ENCODE data around the gene ZNF277.
A peak's percentile ranks its signal among the peaks of the same experiment; 100 is the strongest.

Gene ZNF277

GRCh38 chr7:112255388-112255720 lies 48.9 kb downstream of the ZNF277 start:
- DNase-seq, result no peak

DNA sequence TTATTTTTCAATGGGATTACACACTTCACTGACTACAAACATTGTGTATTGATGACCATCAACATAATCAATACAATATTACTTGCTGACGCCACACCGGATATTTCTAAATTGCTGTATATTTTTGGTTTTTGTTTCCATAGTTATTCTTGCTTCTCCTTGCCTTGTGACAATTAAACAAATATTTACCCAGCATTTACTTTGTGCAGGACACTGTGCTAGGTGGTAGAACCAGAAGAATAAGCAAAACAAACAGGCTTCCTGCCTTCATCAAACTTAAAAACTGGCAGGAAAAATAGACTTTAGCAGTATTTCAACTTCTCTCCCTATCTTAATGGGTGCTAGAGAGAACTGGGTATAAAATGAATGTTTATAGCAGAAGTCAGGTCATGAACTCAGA lies 50.6 kb downstream of the ZNF277 start:
- no peak for DNase-seq

GRCh38 chr7:112260911-112261310 lies 54.4 kb downstream of the ZNF277 start:
- DNase-seq, result no peak

- no peak for DNase-seq
Measured at GRCh38 chr7:112262036-112262435, 55.5 kb downstream of the ZNF277 start.

DNA sequence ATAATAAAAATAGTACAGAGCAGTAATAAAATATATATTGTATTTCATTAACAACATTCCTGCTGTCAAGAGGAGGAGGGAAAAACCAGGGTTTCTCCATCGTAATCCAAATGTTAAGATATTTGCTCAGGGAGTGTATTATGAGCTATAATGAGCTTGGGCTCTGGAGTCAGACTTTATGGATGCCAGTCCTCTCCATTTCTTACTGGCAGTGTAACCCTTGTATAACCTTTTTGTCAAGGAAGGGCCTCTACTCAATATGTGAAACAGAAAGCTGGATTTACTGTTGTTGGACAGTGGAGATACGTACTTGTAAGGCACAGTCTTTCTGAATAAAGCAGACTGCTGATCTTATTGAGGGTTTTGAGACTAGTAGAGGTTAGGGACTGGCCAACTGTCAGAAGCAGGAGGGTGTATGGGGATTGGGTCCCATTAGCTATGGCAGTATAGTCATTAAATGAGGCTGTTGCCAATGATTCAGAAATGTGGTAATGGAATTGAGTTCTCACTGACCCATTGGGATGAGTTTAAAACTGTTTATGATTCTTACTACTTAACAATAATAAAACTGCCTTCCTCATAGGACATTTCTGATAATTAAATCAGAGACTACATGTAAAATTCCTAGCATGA lies 56.5 kb downstream of the ZNF277 start:
- DNase-seq, result peak; percentile 9

DNA sequence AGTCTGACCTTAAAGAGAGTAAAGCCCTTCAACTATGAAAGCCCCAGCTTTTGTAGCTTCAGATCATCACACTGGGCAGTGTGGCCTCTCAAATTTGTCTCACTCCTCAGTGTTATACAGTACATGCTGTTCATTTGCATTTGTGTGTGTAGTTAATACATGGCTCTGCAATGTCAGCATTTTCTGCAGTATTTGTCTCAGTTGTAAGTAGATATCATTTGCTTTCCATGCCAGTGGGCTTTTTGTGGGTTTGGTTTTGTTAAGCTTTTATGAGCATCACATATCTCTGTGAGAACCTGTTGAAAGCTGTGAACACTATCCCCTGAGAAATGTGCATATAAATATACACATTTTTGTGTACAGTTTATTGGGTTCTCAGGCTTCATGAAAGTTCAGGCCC lies 57.0 kb downstream of the ZNF277 start:
- no peak for DNase-seq

- no peak for DNase-seq
Measured at GRCh38 chr7:112266141-112266540, 59.6 kb downstream of the ZNF277 start.

DNA sequence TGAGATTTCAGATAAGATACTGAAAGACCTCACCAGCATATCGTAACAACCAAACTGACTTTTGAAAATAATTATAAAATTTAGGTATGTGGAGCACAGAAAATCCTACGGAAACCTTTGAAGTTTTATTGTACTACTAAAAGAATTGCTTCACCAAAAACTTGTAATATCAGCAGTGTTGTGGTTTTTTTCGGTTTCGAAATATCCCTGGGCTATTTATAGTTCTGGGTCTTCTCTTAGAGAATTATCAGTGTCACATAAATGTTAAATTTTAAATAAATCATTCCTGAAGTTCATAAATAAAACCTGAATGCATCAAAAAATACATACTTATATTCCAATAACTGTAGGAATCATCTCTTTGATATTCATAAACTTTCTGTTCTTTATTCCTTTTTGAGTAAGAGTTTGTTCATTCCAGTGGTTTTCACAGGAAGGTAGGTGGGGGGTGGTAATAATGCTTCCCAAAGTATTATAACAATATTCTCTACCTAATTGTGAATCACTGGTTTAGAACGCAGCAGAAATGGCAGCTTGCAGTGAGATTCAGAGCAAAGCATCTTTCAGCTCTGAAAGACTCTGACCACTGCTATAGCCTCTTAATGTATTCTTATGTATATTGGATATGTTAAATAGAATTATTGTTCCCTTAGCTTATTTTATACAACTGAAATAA lies 60.2 kb downstream of the ZNF277 start:
- DNase-seq, result peak; percentile 64

- DNase-seq, result no peak
Measured at GRCh38 chr7:112267944-112268691, 61.6 kb downstream of the ZNF277 start.

DNA sequence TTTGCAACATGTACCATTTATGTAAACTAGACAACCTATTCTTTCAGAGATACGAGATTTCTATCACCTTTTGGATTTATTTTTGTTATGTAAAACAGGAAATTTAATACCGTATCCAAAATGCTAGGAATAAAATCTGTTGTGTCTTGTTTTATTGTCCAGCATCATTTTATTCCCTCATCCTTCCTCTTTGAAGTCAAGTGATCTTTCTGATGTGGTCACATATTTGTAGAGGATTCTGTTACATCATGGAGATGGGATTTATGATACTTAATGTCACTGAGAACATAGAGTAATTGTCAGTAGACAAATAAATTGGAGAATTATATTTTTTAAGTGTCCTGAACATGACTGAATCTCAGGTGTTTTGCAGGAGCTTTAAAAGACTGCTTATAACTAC lies 64.7 kb downstream of the ZNF277 start:
- DNase-seq, result no peak

DNA sequence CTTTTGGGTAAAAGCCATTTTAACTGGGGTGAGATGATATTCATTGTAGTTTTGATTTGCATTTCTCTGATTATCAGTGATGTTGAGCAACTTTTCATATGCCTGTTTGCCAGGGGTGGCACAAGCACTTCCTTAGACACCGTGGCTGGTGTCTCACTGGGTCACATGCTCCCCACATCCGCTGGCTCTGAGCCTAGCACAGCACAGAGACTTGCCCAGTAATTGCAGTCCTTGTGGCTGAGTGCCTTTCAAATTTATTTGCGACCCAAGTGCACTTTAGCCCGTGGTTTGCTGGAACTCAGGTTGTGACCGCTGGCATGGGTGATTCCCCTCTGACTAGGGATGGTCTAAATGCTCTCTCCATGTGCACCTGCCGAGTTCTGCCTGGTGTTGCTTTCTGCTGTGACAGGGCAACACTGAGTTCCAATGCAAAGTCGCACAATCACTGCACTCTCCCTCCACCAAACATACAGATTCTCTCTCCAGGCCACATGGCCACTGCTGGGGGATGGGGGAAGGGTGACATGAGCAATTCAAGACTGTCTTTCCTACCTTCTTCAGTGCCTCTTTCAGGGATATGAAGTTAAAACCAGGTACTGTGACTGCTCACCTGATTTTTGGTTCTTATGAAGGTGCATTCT lies 66.5 kb downstream of the ZNF277 start:
- no peak for DNase-seq

DNA sequence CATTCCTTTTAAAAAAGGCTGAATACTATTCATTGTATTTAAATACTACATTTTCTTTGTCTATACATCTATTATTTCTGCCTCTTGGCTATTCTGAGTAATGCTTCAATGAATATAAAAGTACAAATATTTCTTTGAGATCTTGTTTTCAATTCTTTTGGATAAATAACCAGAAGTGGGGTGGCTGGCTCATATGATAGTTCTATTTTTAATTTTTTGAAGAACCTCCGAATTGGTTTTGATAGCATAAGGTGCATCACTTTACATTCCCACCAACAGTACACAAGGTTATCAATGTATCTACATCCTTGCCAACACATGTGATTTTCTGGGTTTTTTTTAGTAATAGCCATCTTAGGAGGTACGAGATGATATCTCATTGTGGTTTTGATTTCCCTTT lies 72.5 kb downstream of the ZNF277 start:
- no peak for DNase-seq

GRCh38 chr7:112280267-112280666 lies 73.8 kb downstream of the ZNF277 start:
- no peak for DNase-seq

- no peak for DNase-seq
Measured at GRCh38 chr7:112282476-112283188, 76.1 kb downstream of the ZNF277 start.

DNA sequence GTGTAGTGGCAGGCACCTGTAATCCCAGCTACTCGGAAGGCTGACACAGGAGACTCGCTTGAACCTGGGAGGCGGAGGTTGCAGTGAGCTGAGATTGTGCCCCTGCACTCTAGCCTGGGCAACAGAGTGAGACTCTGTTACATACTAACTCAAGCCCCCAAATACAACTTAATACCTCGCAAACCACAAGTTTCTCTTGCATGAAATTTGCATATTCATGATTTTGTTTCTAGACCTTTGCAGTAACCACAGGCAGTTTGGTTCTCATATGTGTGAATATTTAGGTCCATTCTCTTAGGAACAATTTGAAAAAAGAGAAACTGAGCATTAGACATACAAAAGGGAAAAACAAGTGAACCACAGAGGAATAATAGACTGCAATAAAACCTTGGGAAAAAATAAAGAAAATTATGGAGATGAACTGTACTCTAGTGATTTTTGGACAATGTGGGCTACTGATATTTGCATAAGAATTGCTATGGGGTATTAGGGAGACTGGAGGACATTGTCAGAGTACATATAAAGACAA lies 77.0 kb downstream of the ZNF277 start:
- DNase-seq, result no peak

- no peak for DNase-seq
Measured at GRCh38 chr7:112286250-112287086, 80.0 kb downstream of the ZNF277 start.

- no peak for DNase-seq
Measured at GRCh38 chr7:112288301-112288700, 81.8 kb downstream of the ZNF277 start.

DNA sequence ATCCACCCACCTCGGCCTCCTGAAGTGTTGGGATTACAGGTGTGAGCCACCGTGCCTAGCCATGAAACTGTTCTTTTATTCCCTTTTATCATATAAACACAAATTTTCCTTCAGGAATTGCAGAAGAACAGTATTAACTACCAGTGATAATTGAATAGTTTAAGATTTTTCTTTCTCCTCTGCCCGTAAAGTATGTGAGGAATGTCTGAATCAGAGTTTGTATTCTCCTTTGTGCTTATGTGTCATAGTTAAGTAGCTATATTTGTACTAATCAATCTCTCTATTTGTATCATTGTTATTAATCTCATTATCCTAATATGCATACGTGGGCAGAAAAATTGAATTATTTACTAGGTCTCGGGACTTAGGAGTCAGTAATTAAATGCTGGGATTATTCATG lies 83.6 kb downstream of the ZNF277 start:
- peak; percentile 58 for DNase-seq

- DNase-seq, result no peak
Measured at GRCh38 chr7:112292162-112292561, 85.7 kb downstream of the ZNF277 start.

DNA sequence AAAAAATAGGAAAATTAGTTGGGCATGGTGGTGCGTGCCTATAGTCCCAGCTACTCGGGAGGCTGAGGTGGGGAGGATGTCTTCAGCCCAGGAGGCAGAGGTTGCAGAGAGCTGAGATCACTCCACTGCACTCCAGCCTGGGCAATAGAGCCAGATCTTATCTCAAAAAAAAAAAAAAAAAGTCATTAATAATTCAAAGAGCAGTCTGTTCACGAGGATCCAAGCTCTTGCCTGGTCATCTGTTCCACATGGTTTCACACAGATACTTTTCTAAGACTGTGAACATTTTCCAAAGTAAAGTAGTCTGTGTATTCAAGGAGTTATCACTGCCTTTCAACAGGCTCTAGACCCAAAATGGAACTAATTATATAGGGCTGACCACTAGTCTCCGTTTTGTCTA lies 86.9 kb downstream of the ZNF277 start:
- DNase-seq, result no peak

GRCh38 chr7:112296432-112296831 lies 89.9 kb downstream of the ZNF277 start:
- DNase-seq, result no peak

DNA sequence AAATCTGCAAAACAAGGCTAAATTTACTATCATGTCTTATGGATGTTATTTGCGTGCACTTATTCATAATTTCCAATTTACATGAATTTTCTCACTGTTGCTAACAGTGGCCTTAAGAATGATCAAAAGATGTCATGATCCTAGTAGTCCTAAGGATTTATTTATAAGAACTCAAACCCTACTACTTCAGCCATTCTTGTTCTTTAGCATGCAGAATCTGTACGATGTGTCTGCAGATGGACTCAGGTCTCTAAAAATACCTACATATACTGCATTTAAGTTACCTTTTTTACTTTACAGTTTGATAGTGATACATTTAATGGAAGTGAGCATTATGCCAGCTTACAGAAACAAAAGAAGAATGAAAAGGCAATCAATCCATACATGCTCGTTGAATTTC lies 91.2 kb downstream of the ZNF277 start:
- no peak for DNase-seq

All from fibroblast of skin of right quadriceps (primary cell).